K562 (cell line): Measurements from ENCODE around the gene USP24. TPM values are rescaled to one million over a fixed set of nuclear protein-coding genes. Genes with fewer than 3 reads are reported as not detected.

Experiments used
- BRCA1 ChIP-seq, 2 experiments: fragments of 450-650 bp in 1 of 2; sonication (generic) in 1 of 2; formaldehyde crosslinking in 1 of 2; IDR thresholded peaks; 2 replicates each; pipeline versions ENCODE4 v1.5.0 to v1.6.1; 2017 to 2020; ENCODE audit warnings: mild to moderate bottlenecking in 1 of 2, missing genetic modification reagents in 1 of 2
- EHMT2 ChIP-seq: fragments of 450-650 bp; IDR thresholded peaks from 2 replicates; pipeline ENCODE4 v1.6.1; 2018; ENCODE audit warnings: antibody characterized with exemption
- FOXA3 ChIP-seq, 2 experiments: fragments of 450-650 bp in 1 of 2; sonication (generic) in 1 of 2; formaldehyde crosslinking; IDR thresholded peaks in 1 of 2; conservative IDR thresholded peaks in 1 of 2; 2 replicates each; pipeline versions ENCODE4 v1.4.0 to v1.8.0; 2020 to 2022; ENCODE audit warnings: mild to moderate bottlenecking in 2 of 2, missing genetic modification reagents in 1 of 2
- MEF2D ChIP-seq: conservative IDR thresholded peaks from 2 replicates; pipeline ENCODE4 v1.6.1; 2016; ENCODE audit warnings: low read depth, missing genetic modification characterization, missing compliant biosample characterization
- MYC ChIP-seq, 2 experiments: fragments of 250-450 bp in 1 of 2; sonication (Bioruptor Pico) in 1 of 2; IDR thresholded peaks; 2 replicates each; pipeline versions ENCODE4 v1.5.1 to v1.6.1; 2012 to 2021; ENCODE audit warnings: low read depth in 2 of 2, borderline replicate concordance in 1 of 2, improper control_type of control experiment in 1 of 2, low read length in 1 of 2, mild to moderate bottlenecking in 1 of 2, moderate library complexity in 1 of 2
- NBN ChIP-seq: fragments of 450-650 bp; IDR thresholded peaks from 2 replicates; pipeline ENCODE4 v1.6.1; 2016; ENCODE audit warnings: low read depth, mild to moderate bottlenecking
- NCOA2 ChIP-seq, 2 experiments: fragments of 450-650 bp; IDR thresholded peaks; 2 replicates each; pipeline ENCODE4 v1.6.1; 2018; ENCODE audit warnings: mild to moderate bottlenecking in 2 of 2, moderate library complexity in 1 of 2; ENCODE audit not compliant: partially characterized antibody in 2 of 2
- POLR3G ChIP-seq: IDR thresholded peaks from 2 replicates; pipeline ENCODE4 v1.6.1; 2011; ENCODE audit not compliant: insufficient read length, insufficient replicate concordance; ENCODE audit errors: extremely low read depth
- RBM17 ChIP-seq: fragments of 200-400 bp; formaldehyde crosslinking; IDR thresholded peaks from 2 replicates; pipeline ENCODE4 v1.6.1; 2017; ENCODE audit warnings: low read depth, mild to moderate bottlenecking, low read length, borderline replicate concordance
- SMC3 ChIP-seq: conservative IDR thresholded peaks from 2 replicates; pipeline ENCODE4 v1.6.1; 2011; ENCODE audit warnings: low read depth, low read length, improper control_type of control experiment; ENCODE audit not compliant: insufficient read depth
- ZNF140 ChIP-seq: fragments of 250-450 bp; sonication (Bioruptor Pico); IDR thresholded peaks from 2 replicates; pipeline ENCODE4 v1.8.0; 2021; ENCODE audit warnings: moderate library complexity, mild to moderate bottlenecking, inconsistent platforms
- polyA plus RNA-seq, 8 experiments: library from polyadenylated mRNA; depleted of rRNA in 4 of 8; stranded (reverse) in 5 of 8; unstranded in 3 of 8; fragments of >200 nt; fragmentation: Nextera tagmentation in 2 of 8; fragmentation: Illumina TruSeq in 1 of 8; extraction: Ambion mirVana in 2 of 8; extraction: Trizol in 1 of 8; gene quantifications; 2 replicates each; pipeline versions ENCODE4 v1.2.1 to v1.2.3, GENCODE V29; 2011 to 2014; ENCODE audit warnings: inconsistent platforms in 1 of 8, missing spikeins in 1 of 8
- total RNA-seq, 7 experiments: library from RNA; depleted of rRNA in 6 of 7; stranded (reverse); fragments of >200 nt in 6 of 7; fragmentation: Illumina TruSeq in 2 of 7; extraction: Trizol in 2 of 7; gene quantifications; 2 replicates each; pipeline versions ENCODE4 v1.2.1 to v1.2.3, GENCODE V29; 2011 to 2021; ENCODE audit warnings: low replicate concordance in 1 of 7
- TF ChIP-seq, protein P1 (sequence below): sonication (generic); formaldehyde crosslinking; IDR thresholded peaks from 2 replicates; pipeline ENCODE4 v1.8.0; 2022; ENCODE audit warnings: mild to moderate bottlenecking, missing genetic modification reagents
- TF ChIP-seq, protein P2 (sequence below): sonication (generic); formaldehyde crosslinking; IDR thresholded peaks from 2 replicates; pipeline ENCODE4 v1.8.0; 2022; ENCODE audit warnings: mild to moderate bottlenecking, low read depth, missing genetic modification reagents
- TF ChIP-seq, protein P3 (sequence below): fragments of 250-450 bp; sonication (Bioruptor Pico); IDR thresholded peaks from 2 replicates; pipeline ENCODE4 v1.5.0; 2022; ENCODE audit warnings: mild to moderate bottlenecking

The USP24 gene
- total and polyA plus RNA-seq, 9 of the 15 experiments (the other 6 are each of a cell fraction or from before 2014, with no cell fraction given), result 7.7 to 62.6 (median 36.8) TPM

DNA sequence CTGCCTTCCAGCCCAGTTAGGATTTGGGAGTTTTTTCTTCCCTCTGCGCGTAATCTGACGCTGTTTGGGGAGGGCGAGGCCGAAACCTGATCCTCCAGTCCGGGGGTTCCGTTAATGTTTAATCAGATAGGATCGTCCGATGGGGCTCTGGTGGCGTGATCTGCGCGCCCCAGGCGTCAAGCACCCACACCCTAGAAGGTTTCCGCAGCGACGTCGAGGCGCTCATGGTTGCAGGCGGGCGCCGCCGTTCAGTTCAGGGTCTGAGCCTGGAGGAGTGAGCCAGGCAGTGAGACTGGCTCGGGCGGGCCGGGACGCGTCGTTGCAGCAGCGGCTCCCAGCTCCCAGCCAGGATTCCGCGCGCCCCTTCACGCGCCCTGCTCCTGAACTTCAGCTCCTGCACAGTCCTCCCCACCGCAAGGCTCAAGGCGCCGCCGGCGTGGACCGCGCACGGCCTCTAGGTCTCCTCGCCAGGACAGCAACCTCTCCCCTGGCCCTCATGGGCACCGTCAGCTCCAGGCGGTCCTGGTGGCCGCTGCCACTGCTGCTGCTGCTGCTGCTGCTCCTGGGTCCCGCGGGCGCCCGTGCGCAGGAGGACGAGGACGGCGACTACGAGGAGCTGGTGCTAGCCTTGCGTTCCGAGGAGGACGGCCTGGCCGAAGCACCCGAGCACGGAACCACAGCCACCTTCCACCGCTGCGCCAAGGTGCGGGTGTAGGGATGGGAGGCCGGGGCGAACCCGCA is 175.7 kb downstream of the USP24 start, which contains the start of gene PCSK9 (continued):
- TF ChIP-seq, protein P1, sequence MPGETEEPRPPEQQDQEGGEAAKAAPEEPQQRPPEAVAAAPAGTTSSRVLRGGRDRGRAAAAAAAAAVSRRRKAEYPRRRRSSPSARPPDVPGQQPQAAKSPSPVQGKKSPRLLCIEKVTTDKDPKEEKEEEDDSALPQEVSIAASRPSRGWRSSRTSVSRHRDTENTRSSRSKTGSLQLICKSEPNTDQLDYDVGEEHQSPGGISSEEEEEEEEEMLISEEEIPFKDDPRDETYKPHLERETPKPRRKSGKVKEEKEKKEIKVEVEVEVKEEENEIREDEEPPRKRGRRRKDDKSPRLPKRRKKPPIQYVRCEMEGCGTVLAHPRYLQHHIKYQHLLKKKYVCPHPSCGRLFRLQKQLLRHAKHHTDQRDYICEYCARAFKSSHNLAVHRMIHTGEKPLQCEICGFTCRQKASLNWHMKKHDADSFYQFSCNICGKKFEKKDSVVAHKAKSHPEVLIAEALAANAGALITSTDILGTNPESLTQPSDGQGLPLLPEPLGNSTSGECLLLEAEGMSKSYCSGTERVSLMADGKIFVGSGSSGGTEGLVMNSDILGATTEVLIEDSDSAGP, result no peak
- TF ChIP-seq NCOA2 (IDR thresholded peaks at IDR 0.05; ENCODE audit: partially characterized antibody in 2 of 2) (no peak), POLR3G (no peak), ZNF140 (CRISPR knock-in tag) (no peak), MEF2D (no peak), NBN (no peak), SMC3 (no peak), MYC (IDR thresholded peaks at IDR 0.05; ENCODE audit: low read depth, low read length) (peak; percentile 62; the same call in 1 of the 2 replicates), MYC (CRISPR knock-in tag; IDR thresholded peaks at IDR 0.05; ENCODE audit: borderline replicate concordance, low read depth) (no peak), BRCA1 (IDR thresholded peaks at IDR 0.05) (no peak), BRCA1 (CRISPR knock-in tag; IDR thresholded peaks at IDR 0.05) (no peak), EHMT2 (no peak), FOXA3 (CRISPR knock-in tag; conservative IDR thresholded peaks at IDR 0.05 in 1 of 2, IDR thresholded peaks at IDR 0.05 in 1 of 2) (no peak), RBM17 (no peak)
- TF ChIP-seq, protein P2, sequence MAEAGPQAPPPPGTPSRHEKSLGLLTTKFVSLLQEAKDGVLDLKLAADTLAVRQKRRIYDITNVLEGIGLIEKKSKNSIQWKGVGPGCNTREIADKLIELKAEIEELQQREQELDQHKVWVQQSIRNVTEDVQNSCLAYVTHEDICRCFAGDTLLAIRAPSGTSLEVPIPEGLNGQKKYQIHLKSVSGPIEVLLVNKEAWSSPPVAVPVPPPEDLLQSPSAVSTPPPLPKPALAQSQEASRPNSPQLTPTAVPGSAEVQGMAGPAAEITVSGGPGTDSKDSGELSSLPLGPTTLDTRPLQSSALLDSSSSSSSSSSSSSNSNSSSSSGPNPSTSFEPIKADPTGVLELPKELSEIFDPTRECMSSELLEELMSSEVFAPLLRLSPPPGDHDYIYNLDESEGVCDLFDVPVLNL (CRISPR knock-in tag), result no peak
- TF ChIP-seq, protein P3, sequence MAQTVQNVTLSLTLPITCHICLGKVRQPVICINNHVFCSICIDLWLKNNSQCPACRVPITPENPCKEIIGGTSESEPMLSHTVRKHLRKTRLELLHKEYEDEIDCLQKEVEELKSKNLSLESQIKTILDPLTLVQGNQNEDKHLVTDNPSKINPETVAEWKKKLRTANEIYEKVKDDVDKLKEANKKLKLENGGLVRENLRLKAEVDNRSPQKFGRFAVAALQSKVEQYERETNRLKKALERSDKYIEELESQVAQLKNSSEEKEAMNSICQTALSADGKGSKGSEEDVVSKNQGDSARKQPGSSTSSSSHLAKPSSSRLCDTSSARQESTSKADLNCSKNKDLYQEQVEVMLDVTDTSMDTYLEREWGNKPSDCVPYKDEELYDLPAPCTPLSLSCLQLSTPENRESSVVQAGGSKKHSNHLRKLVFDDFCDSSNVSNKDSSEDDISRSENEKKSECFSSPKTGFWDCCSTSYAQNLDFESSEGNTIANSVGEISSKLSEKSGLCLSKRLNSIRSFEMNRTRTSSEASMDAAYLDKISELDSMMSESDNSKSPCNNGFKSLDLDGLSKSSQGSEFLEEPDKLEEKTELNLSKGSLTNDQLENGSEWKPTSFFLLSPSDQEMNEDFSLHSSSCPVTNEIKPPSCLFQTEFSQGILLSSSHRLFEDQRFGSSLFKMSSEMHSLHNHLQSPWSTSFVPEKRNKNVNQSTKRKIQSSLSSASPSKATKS (CRISPR knock-in tag), result no peak
